GM12878 (cell line): ENCODE measurements around the gene CCDC28B. TPM values are rescaled to one million over a fixed set of nuclear protein-coding genes. Genes with fewer than 3 reads are reported as not detected.

Experiments
- ATAC-seq: fragments of 200-7000 bp; cut with Tn5 transposase; 3 replicates; pipeline ENCODE4 v1.9.1; 2020; ENCODE audit warnings: mild to moderate bottlenecking, moderate library complexity
- BruUV-seq: library from RNA; stranded (reverse); fragments of 400-500 nt; replicated peaks from 2 replicates; lab custom pipeline; 2021; lab: Mats Ljungman, UMichigan
- CTCF ChIA-PET: fragments of 300-600 bp; sonication (Branson Sonifier 250); formaldehyde crosslinking; extraction: SDS; loops from one replicate; lab custom pipeline; 2021; ENCODE audit warnings: inconsistent platforms; lab: Yijun Ruan, JAX
- POLR2A ChIA-PET: fragments of 350-600 bp; formaldehyde crosslinking; extraction: SDS; loops from one replicate; lab custom pipeline; 2021; ENCODE audit warnings: inconsistent platforms; lab: Charles Lee
- RAD21 ChIA-PET: fragments of 300-600 bp; sonication (Branson Sonifier 250); formaldehyde crosslinking; loops from one replicate; lab custom pipeline; 2023; ENCODE audit warnings: antibody characterized with exemption; ENCODE audit not compliant: unreplicated experiment; lab: Charles Lee
- SMC1A ChIA-PET: fragments of 300-600 bp; sonication (Branson Sonifier 250); formaldehyde crosslinking; loops from one replicate; lab custom pipeline; 2023; ENCODE audit not compliant: unreplicated experiment, uncharacterized antibody; lab: Charles Lee
- DNase-seq: peaks from one replicate; pipeline ENCODE4 v3.0.0-alpha.2; 2011; ENCODE audit warnings: low read depth, low spot score
- FAIRE-seq: peaks from 3 replicates; lab custom pipeline; 2011; peaks lifted over from hg19 to GRCh38; lab: Jason Lieb, UNC
- H2AFZ ChIP-seq: 2 replicates; pipeline ENCODE4 v1.6.0; 2011; ENCODE audit warnings: low read depth, low read length, control low read depth; ENCODE audit not compliant: control insufficient read depth
- H3K27ac ChIP-seq: 2 replicates; pipeline ENCODE4 v1.5.1; 2011; ENCODE audit warnings: control low read depth; ENCODE audit not compliant: control insufficient read depth, insufficient read depth
- H3K27me3 ChIP-seq, 2 experiments: replicated peaks in 1 of 2; 2 replicates each; pipeline versions ENCODE4 v1.6.0 to v1.6.1; 2011; ENCODE audit warnings: low read length in 1 of 2; ENCODE audit not compliant: control insufficient read depth in 2 of 2, insufficient read depth in 2 of 2
- H3K36me3 ChIP-seq, 2 experiments: 2 replicates each; pipeline ENCODE4 v1.5.1; 2011; ENCODE audit warnings: low read length in 1 of 2; ENCODE audit not compliant: control insufficient read depth in 2 of 2, insufficient read depth in 2 of 2
- H3K4me1 ChIP-seq: 2 replicates; pipeline ENCODE4 v1.6.1; 2011; ENCODE audit warnings: mild to moderate bottlenecking, low read length, moderate library complexity, mixed read lengths; ENCODE audit not compliant: control insufficient read depth, insufficient read depth
- H3K4me2 ChIP-seq: 2 replicates; pipeline ENCODE4 v1.6.0; 2011; ENCODE audit warnings: control low read depth; ENCODE audit not compliant: control insufficient read depth, insufficient read depth
- H3K4me3 ChIP-seq: fragments of 200-600 bp; sonication (generic); 2 replicates; pipeline ENCODE4 v1.5.1; 2016
- H3K79me2 ChIP-seq: 2 replicates; pipeline ENCODE4 v1.6.0; 2011; ENCODE audit warnings: low read length; ENCODE audit not compliant: control insufficient read depth, insufficient read depth
- H3K9ac ChIP-seq: 2 replicates; pipeline ENCODE4 v1.8.0; 2011; ENCODE audit warnings: low read length, control low read depth, mixed read lengths; ENCODE audit not compliant: control insufficient read depth, insufficient read depth
- H3K9me3 ChIP-seq: replicated peaks from 3 replicates; pipeline ENCODE4 v1.5.1; 2011; ENCODE audit warnings: mild to moderate bottlenecking, low read length; ENCODE audit not compliant: control insufficient read depth, insufficient read depth
- H4K20me1 ChIP-seq: 2 replicates; pipeline ENCODE4 v1.6.0; 2011; ENCODE audit not compliant: control insufficient read depth, insufficient read depth
- CEBPB ChIP-seq, 2 experiments: fragments of 150-350 bp in 1 of 2; IDR thresholded peaks; 2 replicates each; pipeline ENCODE4 v1.6.1; 2012 to 2014; ENCODE audit warnings: low read depth in 2 of 2, low read length in 2 of 2, borderline replicate concordance in 1 of 2, inconsistent platforms in 1 of 2
- CREM ChIP-seq: IDR thresholded peaks from 2 replicates; pipeline ENCODE4 v1.6.1; 2014; ENCODE audit warnings: antibody characterized with exemption, low read depth
- DPF2 ChIP-seq: fragments of 450-650 bp; IDR thresholded peaks from 2 replicates; pipeline ENCODE4 v1.6.1; 2017; ENCODE audit warnings: mild to moderate bottlenecking
- EP300 ChIP-seq, 2 experiments: fragments of 150-350 bp in 1 of 2; IDR thresholded peaks; 2 replicates each; pipeline ENCODE4 v1.6.1; 2011 to 2012; ENCODE audit warnings: low read depth in 2 of 2, low read length in 2 of 2, borderline replicate concordance in 1 of 2, improper control_type of control experiment in 1 of 2, inconsistent platforms in 1 of 2; ENCODE audit not compliant: control insufficient read depth in 1 of 2
- IKZF2 ChIP-seq, 2 experiments: fragments of 450-650 bp; IDR thresholded peaks; 2 replicates each; pipeline ENCODE4 v1.6.1; 2017; ENCODE audit warnings: mild to moderate bottlenecking in 2 of 2, moderate library complexity in 2 of 2
- JUNB ChIP-seq: IDR thresholded peaks from 2 replicates; pipeline ENCODE4 v1.6.1; 2016; ENCODE audit warnings: antibody characterized with exemption, mild to moderate bottlenecking
- MTA2 ChIP-seq: fragments of 450-650 bp; IDR thresholded peaks from 2 replicates; pipeline ENCODE4 v1.6.1; 2016; ENCODE audit warnings: low read depth, mild to moderate bottlenecking, moderate library complexity
- NBN ChIP-seq: fragments of 450-650 bp; IDR thresholded peaks from 2 replicates; pipeline ENCODE4 v1.6.1; 2016
- NFYB ChIP-seq: IDR thresholded peaks from 2 replicates; pipeline ENCODE4 v1.6.1; 2011; ENCODE audit warnings: low read depth, mild to moderate bottlenecking, low read length, improper control_type of control experiment, moderate library complexity; ENCODE audit not compliant: insufficient read depth
- TBL1XR1 ChIP-seq: IDR thresholded peaks from 2 replicates; pipeline ENCODE4 v1.6.1; 2012; ENCODE audit warnings: low read depth, low read length, improper control_type of control experiment
- TCF12 ChIP-seq: IDR thresholded peaks from 2 replicates; pipeline ENCODE4 v1.6.1; 2011; ENCODE audit warnings: low read depth, mild to moderate bottlenecking, low read length
- WGBS: methylation state at CpG from one replicate; pipeline ENCODE4 v1.1.6; 2016; ENCODE audit warnings: low lambda C conversion rate; ENCODE audit not compliant: insufficient replicate concordance, insufficient coverage; ENCODE audit errors: missing lambda C conversion rate; 5-methylcytosine and 5-hydroxymethylcytosine counted together
- in situ Hi-C: fragments of 300-500 bp; cut with MboI; formaldehyde crosslinking; loops from 9 replicates; pipeline ENCODE4 v1.14.3; 2018; ENCODE audit warnings: mixed read lengths
- intact Hi-C: fragments of 100-400 bp; cut with micrococcal nuclease; formaldehyde crosslinking; loops from one replicate; pipeline ENCODE4 v1.14.2; 2022; ENCODE audit not compliant: unreplicated experiment
- polyA plus RNA-seq, 11 experiments: library from polyadenylated mRNA; depleted of rRNA in 4 of 11; unstranded in 6 of 11; stranded (reverse) in 5 of 11; fragments of >200 nt; fragmentation: Nextera tagmentation in 4 of 11; fragmentation: Illumina TruSeq in 1 of 11; extraction: Ambion mirVana in 4 of 11; extraction: Trizol in 1 of 11; gene quantifications; 1 replicate in 1 of 11; 2 replicates in 10 of 11; pipeline versions ENCODE4 v1.2.1 to v1.2.3, GENCODE V29; 2011 to 2016; ENCODE audit warnings: inconsistent platforms in 2 of 11, missing spikeins in 2 of 11, low read depth in 1 of 11
- total RNA-seq, 4 experiments: library from RNA; depleted of rRNA in 3 of 4; stranded (reverse); fragments of >200 nt in 3 of 4; fragmentation: Illumina TruSeq in 1 of 4; extraction: Trizol in 1 of 4; gene quantifications; 2 replicates each; pipeline versions ENCODE4 v1.2.1 to v1.2.3, GENCODE V29; 2013 to 2021
- TF ChIP-seq, protein P1 (sequence below): IDR thresholded peaks from 2 replicates; pipeline ENCODE4 v1.6.1; 2011; ENCODE audit warnings: mild to moderate bottlenecking, low read depth, low read length, moderate library complexity; ENCODE audit not compliant: insufficient replicate concordance
- TF ChIP-seq, protein P2 (sequence below): fragments of 150-350 bp; IDR thresholded peaks from 2 replicates; pipeline ENCODE4 v1.6.1; 2016; ENCODE audit warnings: low read depth, low read length
- TF ChIP-seq, protein P3 (sequence below): fragments of 450-650 bp; formaldehyde crosslinking; IDR thresholded peaks from 2 replicates; pipeline ENCODE4 v1.4.0; 2022; ENCODE audit warnings: mild to moderate bottlenecking, moderate library complexity

CCDC28B gene
- total and polyA plus RNA-seq, 10 of the 15 experiments (the other 5 are each of a cell fraction or from before 2014, with no cell fraction given) = 10.5 to 135 (median 90.6) TPM

DNA sequence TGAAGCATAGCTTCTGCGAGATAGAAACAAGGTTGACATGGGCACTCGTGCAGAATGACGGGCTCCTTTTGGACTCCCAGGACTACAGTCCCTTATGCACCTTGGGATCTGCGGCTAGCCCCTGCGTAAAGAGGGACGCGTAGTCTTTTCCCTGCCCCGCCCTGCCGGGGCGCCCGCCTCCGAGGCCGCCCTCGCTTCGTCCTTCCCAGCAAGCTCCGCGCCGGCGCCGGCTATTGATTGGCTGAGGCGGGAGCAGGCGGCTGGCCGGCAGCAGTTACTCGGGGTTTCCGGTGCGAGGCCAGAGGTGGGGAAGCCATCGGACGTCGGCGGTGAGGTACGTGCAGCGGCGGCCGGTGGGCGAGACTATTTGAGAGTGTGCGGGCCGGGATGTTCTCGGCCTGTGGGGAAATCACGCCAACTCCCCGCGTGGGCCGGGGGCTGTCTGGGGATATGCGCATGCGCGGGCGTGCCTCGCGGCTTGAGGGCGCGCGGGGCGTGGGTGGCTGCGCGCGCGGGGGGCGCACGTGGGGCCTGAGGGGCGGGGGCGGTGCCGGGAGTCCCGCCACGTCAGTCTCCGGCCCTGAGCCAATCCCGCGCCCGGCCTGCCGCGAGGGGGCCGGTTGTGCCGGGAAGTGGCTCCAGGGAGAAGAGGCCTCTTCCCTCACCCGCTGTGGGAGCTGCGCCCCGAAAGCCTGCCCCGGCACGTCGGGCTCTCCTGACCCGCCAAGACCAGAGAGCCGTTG is 20.8 kb upstream of the CCDC28B start, which contains the start of gene TXLNA:
Gene TXLNA (plus strand): TSS at position 233 of the 743 bp plus-strand sequence. CDS start 671 bp downstream, outside the sequence.
- Histone ChIP-seq H3K4me1 (peaks cover 17% of the 10 kb centered on the region), H3K4me2 (peak within 1 kb of the TSS; percentile 100), H3K27me3 (no peaks in the 10 kb centered on the region), H3K79me2 (peaks cover 41% of the 10 kb centered on the region), H3K36me3 (peaks cover 4 to 12% of the 10 kb centered on the region in 2 experiments), H3K27ac (peak within 1 kb of the TSS; percentile 85), H3K9me3 (no peaks in the 10 kb centered on the region), H3K4me3 (peak within 1 kb of the TSS; percentile 89), H3K9ac (peak within 1 kb of the TSS; percentile 90), H4K20me1 (no peaks in the 10 kb centered on the region), H2AFZ (peak within 1 kb of the TSS; percentile 83)
- FAIRE-seq = peak; percentile 95
- intact Hi-C loops = loop anchor here (2.0 kb wide), 1 partner anchor 21 kb away; the partner anchor contains the start of gene CCDC28B
- DNase-seq = peak; percentile 60
- peak; percentile 93 for ATAC-seq
- BruUV-seq = no TSS peak
- ChIA-PET CTCF (interaction anchor here (0.9 to 4.2 kb wide), 6 partner anchors 21 to 137 kb away, joined by 3 to 16 read pairs (median 5); partner anchors contain the start of gene CCDC28B), RAD21 (interaction anchor here (1.1 to 3.9 kb wide), 10 partner anchors 18 to 215 kb away, joined by 3 to 22 read pairs (median 8); partner anchors contain the start of genes BSDC1, CCDC28B, KPNA6 and TMEM39B), SMC1A (interaction anchor here (1.2 to 4.0 kb wide), 10 partner anchors 11 to 136 kb away, joined by 3 to 26 read pairs (median 4); partner anchors contain the start of genes CCDC28B and KPNA6), POLR2A (interaction anchor here (0.5 to 3.5 kb wide), 12 partner anchors 9 to 1047 kb away, joined by 3 to 25 read pairs (median 4); partner anchors contain the start of genes BSDC1, CCDC28B, KPNA6 and TMEM39B)
- in situ Hi-C loops = no loop called here
- WGBS = under 1% methylated on average over 57 of the region's 79 CpGs
- TF ChIP-seq JUNB = no peak
- TF ChIP-seq MTA2 = no peak
- TF ChIP-seq TCF12 = peak; percentile 12; the same call in 1 of the 2 replicates
- peak in 1 of 2 experiments; percentile 14; a peak in 1 of 4 replicates for TF ChIP-seq CEBPB (IDR thresholded peaks at IDR 0.05; ENCODE audit: borderline replicate concordance in 1 of 2, low read depth in 2 of 2, low read length in 2 of 2)
- TF ChIP-seq CREM = peak; percentile 64; the same call in 1 of the 2 replicates
- 0 out of 2 replicates have a peak, but pooled peaks have one; percentile 20 for TF ChIP-seq TBL1XR1
- peak; percentile 18 for TF ChIP-seq NBN
- peak in 1 of 2 experiments; percentile 33; a peak in 1 of 4 replicates for TF ChIP-seq EP300 (IDR thresholded peaks at IDR 0.05; ENCODE audit: borderline replicate concordance in 1 of 2, control insufficient read depth in 1 of 2, low read depth in 2 of 2, low read length in 2 of 2)
- TF ChIP-seq, protein P1, sequence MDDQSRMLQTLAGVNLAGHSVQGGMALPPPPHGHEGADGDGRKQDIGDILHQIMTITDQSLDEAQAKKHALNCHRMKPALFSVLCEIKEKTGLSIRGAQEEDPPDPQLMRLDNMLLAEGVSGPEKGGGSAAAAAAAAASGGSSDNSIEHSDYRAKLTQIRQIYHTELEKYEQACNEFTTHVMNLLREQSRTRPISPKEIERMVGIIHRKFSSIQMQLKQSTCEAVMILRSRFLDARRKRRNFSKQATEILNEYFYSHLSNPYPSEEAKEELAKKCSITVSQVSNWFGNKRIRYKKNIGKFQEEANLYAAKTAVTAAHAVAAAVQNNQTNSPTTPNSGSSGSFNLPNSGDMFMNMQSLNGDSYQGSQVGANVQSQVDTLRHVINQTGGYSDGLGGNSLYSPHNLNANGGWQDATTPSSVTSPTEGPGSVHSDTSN = peak; percentile 85
- TF ChIP-seq, protein P2, sequence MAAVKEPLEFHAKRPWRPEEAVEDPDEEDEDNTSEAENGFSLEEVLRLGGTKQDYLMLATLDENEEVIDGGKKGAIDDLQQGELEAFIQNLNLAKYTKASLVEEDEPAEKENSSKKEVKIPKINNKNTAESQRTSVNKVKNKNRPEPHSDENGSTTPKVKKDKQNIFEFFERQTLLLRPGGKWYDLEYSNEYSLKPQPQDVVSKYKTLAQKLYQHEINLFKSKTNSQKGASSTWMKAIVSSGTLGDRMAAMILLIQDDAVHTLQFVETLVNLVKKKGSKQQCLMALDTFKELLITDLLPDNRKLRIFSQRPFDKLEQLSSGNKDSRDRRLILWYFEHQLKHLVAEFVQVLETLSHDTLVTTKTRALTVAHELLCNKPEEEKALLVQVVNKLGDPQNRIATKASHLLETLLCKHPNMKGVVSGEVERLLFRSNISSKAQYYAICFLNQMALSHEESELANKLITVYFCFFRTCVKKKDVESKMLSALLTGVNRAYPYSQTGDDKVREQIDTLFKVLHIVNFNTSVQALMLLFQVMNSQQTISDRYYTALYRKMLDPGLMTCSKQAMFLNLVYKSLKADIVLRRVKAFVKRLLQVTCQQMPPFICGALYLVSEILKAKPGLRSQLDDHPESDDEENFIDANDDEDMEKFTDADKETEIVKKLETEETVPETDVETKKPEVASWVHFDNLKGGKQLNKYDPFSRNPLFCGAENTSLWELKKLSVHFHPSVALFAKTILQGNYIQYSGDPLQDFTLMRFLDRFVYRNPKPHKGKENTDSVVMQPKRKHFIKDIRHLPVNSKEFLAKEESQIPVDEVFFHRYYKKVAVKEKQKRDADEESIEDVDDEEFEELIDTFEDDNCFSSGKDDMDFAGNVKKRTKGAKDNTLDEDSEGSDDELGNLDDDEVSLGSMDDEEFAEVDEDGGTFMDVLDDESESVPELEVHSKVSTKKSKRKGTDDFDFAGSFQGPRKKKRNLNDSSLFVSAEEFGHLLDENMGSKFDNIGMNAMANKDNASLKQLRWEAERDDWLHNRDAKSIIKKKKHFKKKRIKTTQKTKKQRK = no peak
- TF ChIP-seq DPF2 = peak; percentile 82; the same call in 1 of the 2 replicates
- TF ChIP-seq, protein P3, sequence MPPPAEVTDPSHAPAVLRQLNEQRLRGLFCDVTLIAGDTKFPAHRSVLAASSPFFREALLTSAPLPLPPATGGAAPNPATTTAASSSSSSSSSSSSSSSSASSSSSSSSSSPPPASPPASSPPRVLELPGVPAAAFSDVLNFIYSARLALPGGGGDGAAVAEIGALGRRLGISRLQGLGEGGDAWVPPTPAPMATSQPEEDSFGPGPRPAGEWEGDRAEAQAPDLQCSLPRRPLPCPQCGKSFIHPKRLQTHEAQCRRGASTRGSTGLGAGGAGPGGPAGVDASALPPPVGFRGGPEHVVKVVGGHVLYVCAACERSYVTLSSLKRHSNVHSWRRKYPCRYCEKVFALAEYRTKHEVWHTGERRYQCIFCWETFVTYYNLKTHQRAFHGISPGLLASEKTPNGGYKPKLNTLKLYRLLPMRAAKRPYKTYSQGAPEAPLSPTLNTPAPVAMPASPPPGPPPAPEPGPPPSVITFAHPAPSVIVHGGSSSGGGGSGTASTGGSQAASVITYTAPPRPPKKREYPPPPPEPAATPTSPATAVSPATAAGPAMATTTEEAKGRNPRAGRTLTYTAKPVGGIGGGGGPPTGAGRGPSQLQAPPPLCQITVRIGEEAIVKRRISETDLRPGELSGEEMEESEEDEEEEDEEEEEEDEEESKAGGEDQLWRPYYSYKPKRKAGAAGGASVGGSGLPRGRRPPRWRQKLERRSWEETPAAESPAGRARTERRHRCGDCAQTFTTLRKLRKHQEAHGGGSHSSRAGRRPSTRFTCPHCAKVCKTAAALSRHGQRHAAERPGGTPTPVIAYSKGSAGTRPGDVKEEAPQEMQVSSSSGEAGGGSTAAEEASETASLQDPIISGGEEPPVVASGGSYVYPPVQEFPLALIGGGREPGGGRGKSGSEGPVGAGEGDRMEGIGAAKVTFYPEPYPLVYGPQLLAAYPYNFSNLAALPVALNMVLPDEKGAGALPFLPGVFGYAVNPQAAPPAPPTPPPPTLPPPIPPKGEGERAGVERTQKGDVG (CRISPR knock-in tag) = peak; percentile 66; the same call in 1 of the 2 replicates
- TF ChIP-seq NFYB = peak; percentile 91
- TF ChIP-seq IKZF2 (IDR thresholded peaks at IDR 0.05) = peak in 1 of 2 experiments; percentile 37; a peak in 3 of 4 replicates
